ENCODE results near the gene DAPK2. TPM values are rescaled to one million over a fixed set of nuclear protein-coding genes. Genes with fewer than 3 reads are reported as not detected.

Gene DAPK2
- total RNA-seq, 2 donors from 2014 or later = 13.8 to 40.4 TPM

DNA sequence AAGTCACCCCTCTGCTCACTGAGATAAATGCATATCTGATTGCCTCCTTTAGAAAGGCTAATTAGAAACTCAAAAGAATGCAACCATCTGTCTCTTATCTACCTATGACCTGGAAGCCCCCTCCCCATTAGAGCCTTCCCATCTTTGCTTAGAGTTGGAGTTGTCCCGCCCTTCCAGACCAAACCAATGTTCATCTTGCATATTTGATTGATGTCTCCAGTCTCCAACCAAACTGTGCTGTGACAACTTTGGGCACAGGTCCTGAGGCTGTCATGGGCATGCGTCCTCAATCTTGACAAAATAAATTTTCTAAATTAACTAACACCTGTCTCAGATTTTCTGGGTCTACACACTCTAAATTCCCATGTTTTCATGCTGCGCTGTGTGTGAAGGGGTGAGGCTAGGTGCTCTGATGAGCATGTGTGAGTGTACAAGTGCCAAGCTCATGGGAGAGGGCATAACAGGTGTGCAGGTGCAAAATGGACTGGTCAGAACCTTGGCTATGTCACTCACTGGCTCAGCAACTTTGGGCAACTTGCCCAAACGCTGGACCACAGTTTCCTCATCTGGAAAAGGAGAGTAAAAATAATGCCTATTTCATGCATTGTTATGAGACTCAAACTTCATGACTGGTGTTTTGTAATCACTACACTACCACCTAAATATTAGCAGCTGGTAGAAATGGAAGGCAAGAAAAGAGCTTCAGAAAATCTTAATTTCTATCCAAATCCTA lies 7.2 kb downstream of the DAPK2 start:
- Histone ChIP-seq H3K9me3 (no peaks in the 10 kb centered on the region), H3K4me3 (no peak overlapping the region), H3K36me3 (no peaks in the 10 kb centered on the region), H3K27ac (no peak overlapping the region), H3K4me1 (replicated peaks) (no peaks in the 10 kb centered on the region), H3K27me3 (replicated peaks; ENCODE audit: insufficient read depth) (no peaks in the 10 kb centered on the region)
- TF ChIP-seq, protein P1, sequence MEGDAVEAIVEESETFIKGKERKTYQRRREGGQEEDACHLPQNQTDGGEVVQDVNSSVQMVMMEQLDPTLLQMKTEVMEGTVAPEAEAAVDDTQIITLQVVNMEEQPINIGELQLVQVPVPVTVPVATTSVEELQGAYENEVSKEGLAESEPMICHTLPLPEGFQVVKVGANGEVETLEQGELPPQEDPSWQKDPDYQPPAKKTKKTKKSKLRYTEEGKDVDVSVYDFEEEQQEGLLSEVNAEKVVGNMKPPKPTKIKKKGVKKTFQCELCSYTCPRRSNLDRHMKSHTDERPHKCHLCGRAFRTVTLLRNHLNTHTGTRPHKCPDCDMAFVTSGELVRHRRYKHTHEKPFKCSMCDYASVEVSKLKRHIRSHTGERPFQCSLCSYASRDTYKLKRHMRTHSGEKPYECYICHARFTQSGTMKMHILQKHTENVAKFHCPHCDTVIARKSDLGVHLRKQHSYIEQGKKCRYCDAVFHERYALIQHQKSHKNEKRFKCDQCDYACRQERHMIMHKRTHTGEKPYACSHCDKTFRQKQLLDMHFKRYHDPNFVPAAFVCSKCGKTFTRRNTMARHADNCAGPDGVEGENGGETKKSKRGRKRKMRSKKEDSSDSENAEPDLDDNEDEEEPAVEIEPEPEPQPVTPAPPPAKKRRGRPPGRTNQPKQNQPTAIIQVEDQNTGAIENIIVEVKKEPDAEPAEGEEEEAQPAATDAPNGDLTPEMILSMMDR (IDR thresholded peaks at IDR 0.05) = no peak
- TF ChIP-seq POLR2AphosphoS5 (IDR thresholded peaks at IDR 0.05) (no peak), POLR2A (IDR thresholded peaks at IDR 0.05) (no peak)
- no peak for DNase-seq (ENCODE audit: low spot score)
- intact Hi-C loops (cut with DNase I) = no loop called here
- WGBS = 94% methylated on average over 4 of the region's 4 CpGs

DNA sequence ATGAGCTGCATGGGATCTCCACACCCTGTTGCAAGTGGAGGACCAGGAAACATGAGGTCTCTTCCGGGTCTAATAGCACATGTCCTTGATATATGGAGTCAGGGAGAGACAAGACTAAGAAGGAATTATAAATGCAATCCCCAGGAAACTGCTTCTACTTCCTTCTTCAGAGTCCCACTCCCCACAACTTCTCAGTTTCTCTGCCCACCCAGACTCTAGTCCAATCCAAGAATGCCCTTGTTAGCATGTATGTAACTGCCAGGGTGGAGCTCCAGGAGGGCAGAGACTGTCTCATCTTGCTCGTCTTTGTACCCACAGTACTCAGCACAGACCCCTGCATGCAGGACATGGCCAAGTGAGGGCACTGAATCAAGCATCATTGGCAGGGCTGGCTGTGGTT lies 8.3 kb downstream of the DAPK2 start:
- H3K36me3 ChIP-seq = no peaks in the 10 kb centered on the region
- 50% methylated on average over 2 of the region's 2 CpGs for WGBS
- TF ChIP-seq POLR2AphosphoS5 (IDR thresholded peaks at IDR 0.05) = no peak
- TF ChIP-seq POLR2A (IDR thresholded peaks at IDR 0.05) = no peak
- TF ChIP-seq, protein P1 (IDR thresholded peaks at IDR 0.05) = no peak
- intact Hi-C loops (cut with DNase I) = no loop called here
- DNase-seq (ENCODE audit: low spot score) = no peak
- no peaks in the 10 kb centered on the region for H3K9me3 ChIP-seq
- no peak overlapping the region for H3K4me3 ChIP-seq
- no peaks in the 10 kb centered on the region for H3K4me1 ChIP-seq (replicated peaks)
- no peaks in the 10 kb centered on the region for H3K27me3 ChIP-seq (replicated peaks; ENCODE audit: insufficient read depth)
- H3K27ac ChIP-seq = no peak overlapping the region

DNA sequence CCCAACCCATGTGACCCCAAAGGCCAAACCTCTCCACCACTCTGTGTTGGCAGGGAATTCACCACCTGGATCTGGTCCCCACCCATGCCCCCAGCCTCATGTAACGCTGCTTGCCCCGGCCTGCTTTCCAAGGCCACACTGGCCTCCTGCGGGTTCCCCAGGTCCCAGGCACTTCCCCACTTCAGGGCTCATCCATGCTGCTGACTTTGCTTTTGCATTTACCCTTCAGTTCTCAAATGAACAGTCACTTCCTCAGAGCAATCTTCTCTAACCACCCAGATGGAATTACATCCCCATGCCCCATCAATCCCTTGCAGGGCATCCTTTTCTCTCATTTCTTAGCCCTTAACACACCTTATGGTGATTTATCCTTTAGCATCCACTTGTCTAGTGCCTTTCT lies 9.2 kb downstream of the DAPK2 start:
- Histone ChIP-seq H3K27me3 (replicated peaks; ENCODE audit: insufficient read depth) (no peaks in the 10 kb centered on the region), H3K9me3 (no peaks in the 10 kb centered on the region), H3K4me3 (no peak overlapping the region), H3K36me3 (no peaks in the 10 kb centered on the region), H3K4me1 (replicated peaks) (no peaks in the 10 kb centered on the region), H3K27ac (no peak overlapping the region)
- TF ChIP-seq, protein P1 (IDR thresholded peaks at IDR 0.05) = no peak
- no peak for TF ChIP-seq POLR2A (IDR thresholded peaks at IDR 0.05)
- no peak for TF ChIP-seq POLR2AphosphoS5 (IDR thresholded peaks at IDR 0.05)
- no peak for DNase-seq (ENCODE audit: low spot score)
- intact Hi-C loops (cut with DNase I) = no loop called here
- 92% methylated on average over 3 of the region's 3 CpGs for WGBS

DNA sequence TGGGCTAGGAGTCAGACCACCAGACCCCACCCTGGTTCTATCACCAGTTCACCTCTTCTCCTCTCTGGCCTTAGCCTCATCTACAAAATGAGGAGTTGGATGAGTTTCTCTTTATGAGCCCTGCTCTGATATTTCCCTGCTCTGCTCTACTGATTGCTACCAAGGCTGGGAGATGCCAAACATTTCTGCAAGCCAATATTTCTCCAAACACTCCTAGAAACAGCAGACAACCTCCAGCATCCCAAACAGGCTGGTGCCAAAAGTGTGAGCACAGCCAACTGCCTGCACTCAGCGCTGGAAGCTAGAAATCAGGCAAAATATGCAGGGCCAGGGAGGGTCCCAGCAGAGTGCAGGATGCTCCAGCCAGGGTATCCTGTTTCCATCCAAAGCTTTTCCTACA lies 10.8 kb downstream of the DAPK2 start:
- Histone ChIP-seq H3K27me3 (replicated peaks; ENCODE audit: insufficient read depth) (no peaks in the 10 kb centered on the region), H3K27ac (no peak overlapping the region), H3K4me1 (replicated peaks) (no peaks in the 10 kb centered on the region), H3K4me3 (no peak overlapping the region), H3K9me3 (no peaks in the 10 kb centered on the region), H3K36me3 (no peaks in the 10 kb centered on the region)
- intact Hi-C loops (cut with DNase I) = no loop called here
- TF ChIP-seq POLR2A (IDR thresholded peaks at IDR 0.05) (no peak), POLR2AphosphoS5 (IDR thresholded peaks at IDR 0.05) (no peak)
- TF ChIP-seq, protein P1 (IDR thresholded peaks at IDR 0.05) = no peak
- no peak for DNase-seq (ENCODE audit: low spot score)
- WGBS = 75% methylated on average over 1 of the region's 1 CpG

DNA sequence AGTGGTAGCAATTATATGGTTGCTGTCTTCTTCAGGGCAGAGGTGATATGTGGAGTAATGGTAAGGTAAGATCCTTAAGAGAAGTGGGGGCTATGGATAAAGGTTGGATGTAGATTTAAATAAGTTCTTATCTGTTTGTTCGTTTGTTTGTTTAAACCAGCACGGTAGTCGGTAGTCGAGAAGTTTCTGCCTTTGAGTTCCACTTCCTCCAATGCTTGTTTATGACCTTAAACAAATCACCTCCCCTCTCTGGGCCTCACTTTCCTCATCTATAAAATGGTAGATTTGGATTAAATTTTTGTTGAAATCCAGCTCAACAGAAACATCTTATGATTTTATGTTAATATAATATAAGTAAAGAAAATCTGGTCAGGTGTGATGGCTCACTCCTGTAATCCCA lies 11.8 kb downstream of the DAPK2 start:
- 49% methylated on average over 4 of the region's 4 CpGs for WGBS
- Histone ChIP-seq H3K4me3 (no peak overlapping the region), H3K4me1 (replicated peaks) (no peaks in the 10 kb centered on the region), H3K36me3 (no peaks in the 10 kb centered on the region), H3K9me3 (no peaks in the 10 kb centered on the region), H3K27me3 (replicated peaks; ENCODE audit: insufficient read depth) (no peaks in the 10 kb centered on the region), H3K27ac (no peak overlapping the region)
- TF ChIP-seq POLR2AphosphoS5 (IDR thresholded peaks at IDR 0.05) (no peak), POLR2A (IDR thresholded peaks at IDR 0.05) (no peak)
- TF ChIP-seq, protein P1 (IDR thresholded peaks at IDR 0.05) = no peak
- intact Hi-C loops (cut with DNase I) = no loop called here
- DNase-seq (ENCODE audit: low spot score) = no peak
